Epidermal melanocyte (primary cell): ENCODE data around the gene CARS1.

Experiments used
- DNase-seq: peaks from one replicate; pipeline ENCODE4 v3.0.0; 2011; ENCODE audit warnings: low spot score; ENCODE audit not compliant: insufficient read length

Gene CARS1

DNA sequence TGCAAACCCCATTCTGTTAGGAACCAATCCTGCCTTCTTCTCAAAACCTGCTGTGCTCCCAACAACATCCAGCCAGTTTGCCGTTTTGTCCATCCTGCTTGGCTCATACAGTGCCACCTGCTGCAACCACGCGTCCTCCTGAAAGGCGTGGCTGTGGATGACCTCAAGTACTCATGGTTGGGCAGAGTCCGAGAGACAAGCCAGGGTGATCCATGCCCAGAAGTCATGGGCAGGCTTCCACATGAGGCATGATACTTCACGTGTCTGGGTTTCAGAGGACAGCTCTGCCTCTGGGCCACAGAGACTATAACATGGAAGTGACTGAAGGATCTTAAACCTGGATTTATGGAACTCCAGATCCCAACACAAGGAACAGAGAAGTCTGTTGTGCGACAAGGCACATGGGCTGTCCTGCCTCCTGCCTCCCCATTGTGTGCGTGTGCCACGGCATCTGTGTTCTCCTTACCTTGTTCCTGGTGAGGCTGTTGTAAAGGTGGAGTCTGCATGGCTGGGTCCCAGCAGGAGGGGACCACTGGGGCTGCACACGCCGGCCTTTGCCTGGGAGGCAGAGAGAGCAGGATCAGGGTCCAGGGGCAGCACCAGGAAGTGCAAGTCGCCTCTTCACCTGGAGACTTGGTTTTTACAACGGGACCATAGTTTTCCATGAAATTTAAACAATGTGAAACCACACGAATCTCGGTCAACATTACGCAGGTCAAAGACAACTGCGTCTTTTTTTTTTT is 15.4 kb downstream of the CARS1 start:
- DNase-seq = no peak

DNA sequence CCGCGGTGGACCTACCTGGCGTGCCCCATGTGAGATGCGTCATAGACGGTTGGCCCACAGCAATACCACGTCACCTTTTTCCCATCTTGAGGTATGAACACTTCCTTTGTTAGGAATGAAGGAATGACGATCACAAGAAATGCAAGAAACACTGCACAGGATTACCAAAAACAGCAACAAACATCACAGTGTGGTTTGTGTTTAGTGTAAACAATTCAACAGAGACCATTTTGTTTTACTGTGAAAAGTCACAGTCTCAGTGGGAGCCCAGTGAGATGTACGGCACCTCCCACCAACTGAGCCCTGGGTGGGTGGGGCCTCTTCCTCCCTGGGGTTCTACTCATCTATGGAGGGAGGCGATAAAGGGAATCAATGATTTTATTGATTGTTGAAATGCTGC is 16.3 kb downstream of the CARS1 start:
- no peak for DNase-seq

DNA sequence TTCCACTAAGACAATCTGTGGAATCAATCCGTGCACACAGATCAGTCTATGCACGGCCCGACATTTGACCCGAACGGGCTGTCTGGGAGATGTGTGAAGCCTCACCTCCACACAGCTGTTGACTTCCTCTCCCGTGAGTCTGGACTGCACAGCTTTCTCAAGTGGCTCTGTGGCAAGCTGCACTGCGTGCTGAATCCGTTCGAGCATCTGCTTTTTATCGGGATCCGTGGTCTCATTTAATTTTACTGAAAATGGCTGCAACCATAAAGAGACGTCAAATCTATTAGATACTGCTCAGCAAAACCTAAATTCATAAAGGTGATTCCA is 19.3 kb downstream of the CARS1 start:
- no peak for DNase-seq

DNA sequence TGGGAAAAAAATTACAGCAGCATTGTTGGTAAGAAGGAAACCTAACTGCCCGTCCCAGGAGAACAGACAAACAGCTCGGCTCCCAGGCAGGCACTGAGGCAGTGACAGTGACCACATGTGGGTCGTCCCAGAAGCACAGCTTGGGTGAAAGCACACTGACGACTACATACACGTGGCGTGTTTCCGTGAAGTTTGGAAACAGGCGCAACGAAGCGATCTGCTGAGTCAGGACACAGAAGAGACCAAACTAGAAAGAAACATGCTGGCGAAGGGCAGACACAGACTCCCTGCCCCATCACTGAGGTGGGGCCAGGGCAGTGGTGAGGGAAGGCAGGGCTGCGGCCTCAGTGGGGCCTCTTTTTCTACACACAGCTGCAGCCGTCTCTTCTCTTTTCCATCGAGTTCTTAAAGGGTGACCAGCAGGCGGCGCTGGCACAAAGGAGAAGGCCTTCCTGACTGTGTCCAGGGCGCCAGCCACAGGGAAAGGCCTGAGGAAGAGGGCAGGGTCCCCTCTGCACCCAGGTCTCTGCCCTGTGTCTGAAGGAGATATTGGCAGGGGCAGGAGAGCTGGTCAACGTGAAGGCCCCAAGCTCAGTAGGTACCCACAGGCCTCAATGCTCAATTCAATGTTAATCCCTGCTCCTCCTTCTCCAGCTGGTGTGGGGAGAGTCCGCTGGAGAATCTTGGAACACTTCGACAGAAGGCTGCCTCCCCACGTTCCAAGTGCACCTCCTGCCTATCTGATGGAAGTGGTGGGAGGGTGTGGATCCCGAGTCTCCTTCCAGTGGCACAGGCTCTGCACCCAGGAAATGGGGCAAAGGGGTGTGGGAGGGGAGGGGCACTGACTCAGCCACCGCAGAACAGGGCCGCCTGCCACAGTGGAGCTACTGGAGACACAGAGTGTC is 19.9 kb downstream of the CARS1 start:
- DNase-seq = peak; percentile 85

DNA sequence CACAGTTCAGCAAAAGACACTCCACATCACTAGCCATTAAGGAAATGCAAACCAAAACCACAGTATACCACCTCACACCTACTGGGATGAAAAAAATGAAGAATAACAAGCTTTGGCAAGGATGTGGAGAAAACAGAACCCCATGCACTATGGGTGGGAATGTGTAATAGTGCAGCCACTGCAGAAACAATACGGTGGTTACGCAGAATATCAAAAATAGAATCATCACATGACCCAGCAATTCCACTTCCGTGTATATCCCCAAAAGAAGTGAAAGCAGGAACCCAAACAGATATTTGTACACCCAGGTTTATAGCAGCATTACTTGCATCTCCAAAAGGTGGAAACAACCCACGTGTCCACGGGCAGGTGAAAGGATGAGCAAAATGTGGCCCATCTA is 20.8 kb downstream of the CARS1 start:
- no peak for DNase-seq

DNA sequence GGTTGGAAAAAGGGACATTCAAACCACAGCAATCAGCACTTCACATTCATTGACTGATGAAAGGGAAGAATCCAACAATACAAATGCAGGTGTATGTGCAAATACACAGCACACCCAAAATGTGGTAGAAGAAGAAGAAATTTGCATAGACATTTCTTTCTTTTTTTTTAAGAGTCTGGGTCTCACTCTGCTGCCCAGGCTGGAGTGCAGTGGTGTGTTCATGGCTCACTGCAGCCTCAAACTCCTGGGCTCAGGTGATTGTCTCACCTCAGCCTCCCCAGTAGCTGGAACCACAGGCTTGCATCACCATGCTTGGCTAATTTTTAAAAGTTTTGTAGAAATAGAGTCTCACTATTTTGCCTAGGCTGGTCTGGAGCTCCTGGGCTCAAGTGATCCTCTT is 21.9 kb downstream of the CARS1 start:
- DNase-seq = no peak

DNA sequence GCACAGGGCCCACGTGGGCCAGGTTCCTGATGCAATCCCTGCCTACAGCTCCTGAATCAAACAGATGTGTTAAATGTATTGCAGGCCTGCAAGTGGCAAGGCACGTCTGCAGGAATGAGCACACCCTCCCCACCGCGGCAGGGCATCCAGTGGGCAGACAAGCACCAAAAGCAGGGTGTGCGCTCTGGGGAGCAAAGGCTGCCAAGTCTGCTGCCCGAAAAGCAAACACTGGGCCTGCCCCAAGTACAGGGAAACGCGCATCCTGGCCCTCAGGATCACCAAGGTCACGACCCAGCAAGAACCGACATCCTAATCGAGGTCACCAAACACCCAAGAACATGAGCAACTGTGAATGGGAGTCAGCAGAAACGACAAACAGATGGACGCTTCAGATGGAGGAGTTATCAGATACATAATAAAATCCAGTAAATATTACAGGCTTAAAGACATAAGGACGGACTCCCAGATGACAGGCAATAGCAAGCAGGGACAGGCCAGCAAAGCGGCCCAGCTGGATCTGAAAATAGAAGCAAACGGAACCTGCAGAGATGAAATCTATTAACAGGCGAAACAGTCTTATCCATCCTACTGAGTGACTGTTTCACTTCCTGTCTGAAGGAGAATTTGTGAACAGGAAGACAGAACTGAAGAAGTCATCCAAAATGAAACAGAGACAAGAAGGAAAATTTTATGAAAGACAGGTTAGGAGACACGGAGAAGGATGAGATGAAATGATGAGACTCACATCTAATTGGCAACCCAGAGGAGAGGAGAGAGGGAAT is 26.7 kb downstream of the CARS1 start:
- no peak for DNase-seq

DNA sequence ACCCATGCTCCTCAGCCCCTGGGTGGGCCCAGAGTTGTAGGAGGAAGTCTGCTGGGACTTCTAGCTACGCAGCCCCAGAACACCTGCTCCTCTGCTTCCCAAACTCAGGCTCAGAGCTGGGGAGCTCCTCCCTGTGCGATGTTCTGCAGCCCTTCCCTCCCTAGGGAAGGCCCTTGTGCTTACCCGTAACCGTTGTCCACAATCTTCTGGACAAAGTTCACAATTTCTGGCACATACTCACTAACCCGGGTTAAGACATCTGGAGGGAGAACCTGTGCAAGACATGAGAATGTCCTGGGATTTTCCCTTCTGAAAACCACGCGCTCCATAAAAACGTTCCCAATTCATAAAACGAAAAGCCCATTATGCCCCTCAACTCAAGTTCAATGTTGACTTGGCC is 28.4 kb downstream of the CARS1 start:
- DNase-seq = no peak

DNA sequence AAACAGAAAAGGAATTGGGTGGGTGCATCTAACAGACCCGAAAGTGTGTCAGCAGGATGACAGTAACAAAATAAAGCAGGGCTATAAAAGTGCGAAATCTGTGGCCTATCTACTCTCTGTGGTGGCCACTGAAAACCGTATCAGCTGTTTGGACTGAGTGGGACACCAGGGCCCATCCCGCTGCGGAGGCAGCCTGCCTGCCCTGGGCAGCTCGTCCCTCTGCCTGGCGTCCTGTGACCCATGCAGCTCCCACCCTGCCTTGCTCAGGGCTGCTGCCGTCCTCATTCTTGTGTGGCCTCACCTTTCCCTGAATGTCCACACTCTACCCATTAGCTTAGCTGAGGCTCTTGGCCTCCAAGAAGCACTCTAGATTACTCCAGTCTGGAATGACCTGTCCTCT is 30.4 kb downstream of the CARS1 start:
- no peak for DNase-seq

DNA sequence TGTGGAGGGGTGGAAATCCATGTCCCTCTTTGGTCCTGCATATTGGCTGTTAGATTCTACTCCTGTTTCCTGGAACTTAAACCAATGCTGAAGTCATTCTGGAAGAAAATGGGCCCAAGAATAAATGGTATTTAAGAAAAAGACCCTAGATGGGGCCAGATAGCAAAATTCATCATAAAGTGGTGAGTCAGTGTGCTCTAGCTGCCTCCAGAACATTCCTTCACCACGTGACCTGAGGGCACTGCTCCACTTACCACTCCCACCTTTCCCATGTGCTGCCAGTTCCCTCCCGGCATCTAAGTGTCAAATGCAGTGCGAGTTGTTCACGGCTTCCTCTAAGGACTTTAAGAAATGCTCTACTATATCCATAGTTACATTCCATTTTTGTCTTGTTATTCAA is 34.2 kb downstream of the CARS1 start:
- peak; percentile 40 for DNase-seq

DNA sequence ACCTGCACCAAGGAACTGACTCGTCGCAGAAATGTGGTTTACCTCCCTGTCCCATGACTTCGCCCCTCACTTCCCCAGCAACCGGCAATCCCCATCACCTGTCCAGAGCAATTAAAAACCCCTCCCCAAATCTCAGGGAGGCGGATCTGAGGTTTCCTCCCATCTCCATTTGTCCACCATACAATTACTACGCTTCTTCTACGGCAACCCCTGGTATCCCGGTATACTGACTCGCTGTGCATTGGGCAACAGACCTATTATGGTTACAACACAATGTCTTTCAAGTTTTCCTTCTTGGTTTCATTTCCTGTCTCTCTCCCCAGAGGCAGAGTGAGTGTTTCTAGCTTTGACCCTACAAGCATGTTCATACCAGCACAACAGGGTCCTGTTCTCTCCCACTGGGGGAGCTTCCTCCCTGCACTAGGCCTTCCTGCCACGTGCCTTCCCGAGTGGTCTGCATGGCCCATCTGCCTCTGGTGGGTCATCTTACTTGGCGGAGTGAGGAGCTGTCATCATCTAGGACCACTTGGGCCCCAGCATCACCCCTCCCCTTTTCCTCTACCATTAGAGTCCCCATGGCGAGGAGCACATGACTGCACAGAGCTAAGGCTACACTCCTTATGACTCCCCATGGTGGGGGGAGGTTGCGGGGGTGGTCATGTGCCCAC is 34.8 kb downstream of the CARS1 start:
- no peak for DNase-seq

DNA sequence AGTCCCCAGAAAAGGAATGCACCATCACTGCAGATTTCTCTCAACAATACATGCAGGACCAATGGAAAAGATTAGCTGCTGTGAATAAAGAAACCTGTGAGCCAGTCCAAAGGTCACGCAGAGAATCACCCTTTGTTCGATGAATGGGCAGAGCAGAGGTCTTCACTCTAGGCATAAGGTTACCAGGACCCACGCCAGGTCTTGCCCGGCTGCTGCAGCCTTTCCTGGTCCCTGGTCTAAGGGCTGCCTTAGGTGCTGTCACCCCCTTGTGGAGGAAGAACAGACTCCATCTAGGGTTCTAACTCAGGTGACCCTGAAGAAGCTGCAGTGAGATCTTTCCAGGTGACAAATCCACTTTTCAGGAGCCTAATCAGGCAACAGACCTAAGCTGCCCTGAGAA is 36.1 kb downstream of the CARS1 start:
- no peak for DNase-seq

DNA sequence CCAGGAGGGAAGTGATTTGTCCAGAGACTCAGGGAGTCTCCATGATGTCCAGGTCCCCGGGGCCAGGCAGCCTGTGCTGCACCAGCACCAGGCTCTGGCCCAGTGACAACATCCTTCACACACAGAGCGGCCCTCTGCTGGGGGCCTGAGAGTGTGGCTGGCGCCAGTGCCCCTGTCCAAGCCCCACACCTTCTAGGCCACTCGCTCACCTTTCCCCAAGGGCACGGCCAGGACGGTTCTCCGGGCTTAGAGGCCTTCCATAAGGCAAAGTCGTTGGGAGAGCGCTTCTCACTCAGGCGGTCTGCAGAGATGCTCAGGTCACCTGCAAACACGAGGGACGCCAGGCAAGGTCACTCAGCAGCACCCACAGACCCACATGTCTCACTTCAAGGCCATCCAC is 37.2 kb downstream of the CARS1 start:
- no peak for DNase-seq

DNA sequence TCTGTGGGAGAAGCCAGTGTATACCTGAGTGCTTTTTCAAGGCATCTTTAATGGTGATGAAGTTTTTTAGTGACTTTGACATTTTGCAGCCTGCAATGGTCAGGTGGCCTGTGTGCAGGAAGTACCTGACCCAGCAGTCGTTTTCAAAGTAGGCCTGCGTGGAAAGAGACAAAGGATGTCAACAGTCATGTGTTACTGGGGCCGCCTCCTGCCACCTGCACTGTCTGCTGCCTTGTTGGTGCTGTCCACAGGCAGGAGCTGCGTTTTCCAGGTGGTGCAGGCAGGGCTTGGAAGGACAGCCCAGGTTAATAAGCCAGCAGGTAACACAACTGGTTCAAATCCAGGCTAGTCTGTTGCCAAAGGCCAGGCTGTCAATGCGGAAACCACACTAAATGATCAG is 38.6 kb downstream of the CARS1 start:
- DNase-seq = no peak

DNA sequence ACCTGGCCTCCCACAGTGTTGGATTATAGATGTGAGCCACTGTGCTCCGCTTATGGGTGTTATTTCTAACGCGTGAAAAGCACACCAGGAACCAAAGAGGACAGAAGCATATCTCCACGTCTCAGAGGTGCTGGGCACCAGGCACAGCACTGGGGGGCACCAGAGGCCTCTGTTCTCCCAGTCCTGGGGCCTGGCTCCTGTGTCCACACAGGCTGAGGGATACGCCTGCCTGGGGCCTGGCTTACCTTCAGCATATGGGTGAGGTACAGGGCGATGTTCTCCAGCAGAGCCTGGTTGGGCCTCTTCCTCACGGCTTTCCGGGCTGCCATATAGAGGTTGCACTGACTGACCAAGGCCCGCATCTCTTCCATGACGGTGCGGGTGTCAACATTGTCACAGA is 40.4 kb downstream of the CARS1 start:
- DNase-seq = no peak

DNA sequence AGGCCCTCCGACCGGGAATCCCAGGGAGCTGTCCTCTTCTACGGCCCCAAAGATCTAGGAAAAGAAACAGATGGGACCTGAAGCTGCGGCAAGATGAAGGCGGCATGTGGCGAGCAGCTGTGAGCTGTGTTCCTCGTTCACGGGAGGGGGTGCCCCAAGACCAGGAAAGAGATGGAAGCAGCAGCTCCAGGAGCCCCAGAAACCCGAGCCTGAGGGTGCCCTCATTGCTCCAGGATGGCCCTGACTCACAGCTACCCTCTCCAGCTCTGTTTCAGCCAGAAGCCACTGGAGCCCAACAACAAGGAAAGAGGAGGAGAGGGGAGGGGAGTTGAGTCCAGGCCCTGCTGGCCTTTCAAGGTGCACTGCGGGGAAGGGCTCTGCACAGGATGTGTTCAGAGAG is 41.4 kb downstream of the CARS1 start:
- DNase-seq = no peak

DNA sequence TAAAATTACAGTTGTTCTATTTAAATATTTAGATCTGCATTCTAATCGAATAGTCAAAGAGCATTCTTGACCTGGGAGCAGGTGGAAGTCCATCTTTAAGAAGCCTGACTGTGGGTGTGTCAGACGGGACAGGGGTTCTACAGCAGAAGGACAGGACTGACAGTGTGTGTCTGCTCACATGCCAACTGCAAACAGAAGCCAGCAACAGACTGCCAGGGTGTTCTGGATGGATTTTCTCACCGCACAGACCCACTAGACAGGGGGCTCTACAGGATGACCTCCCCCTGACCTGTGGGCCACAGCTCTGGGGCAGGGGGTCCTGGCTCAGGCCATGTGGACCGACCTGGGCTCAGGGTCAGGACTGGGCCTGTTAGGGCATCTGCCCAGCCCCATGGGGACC is 42.3 kb downstream of the CARS1 start:
- DNase-seq = no peak

DNA sequence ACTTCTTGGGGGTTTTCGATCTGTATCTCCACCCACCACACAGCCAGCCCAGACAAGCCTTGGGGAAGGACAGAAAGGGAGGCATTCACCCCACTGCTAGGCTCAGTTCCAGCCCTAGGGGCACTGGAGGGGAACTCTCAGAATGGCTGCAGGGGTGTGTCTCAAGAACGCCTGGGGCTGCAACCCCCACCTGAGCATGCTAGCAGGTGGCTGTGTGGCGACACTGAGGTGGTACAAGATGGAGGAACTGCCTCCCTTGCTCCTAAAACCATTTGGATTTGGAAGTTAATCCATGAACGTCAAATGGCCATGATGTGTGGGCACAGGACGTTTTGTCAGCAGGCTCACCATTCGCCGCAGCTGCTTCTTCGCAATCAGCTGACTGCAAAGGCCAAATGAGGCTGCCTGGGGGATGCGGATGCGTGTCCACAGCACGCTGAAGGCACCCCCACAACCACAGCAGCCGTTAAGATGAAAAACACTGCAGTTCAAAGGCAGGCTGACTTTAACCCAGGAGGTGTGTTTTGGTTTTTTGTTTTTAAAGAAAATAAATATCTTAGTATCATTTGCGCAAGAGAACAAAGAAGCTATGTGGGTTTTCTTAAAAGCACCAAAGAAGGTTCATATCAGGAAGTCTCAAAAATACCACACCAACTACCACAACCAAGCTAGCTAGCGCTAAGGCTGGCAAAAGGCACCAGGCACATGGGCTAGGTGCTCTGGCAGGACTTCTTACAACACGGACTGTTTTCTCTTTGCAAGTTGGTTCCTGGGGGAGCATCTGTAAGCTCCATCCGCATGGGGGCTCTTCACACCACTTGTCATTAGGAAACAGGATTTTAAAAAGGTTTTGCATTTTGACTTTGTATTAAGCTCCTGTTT is 42.9 kb downstream of the CARS1 start:
- DNase-seq = no peak

DNA sequence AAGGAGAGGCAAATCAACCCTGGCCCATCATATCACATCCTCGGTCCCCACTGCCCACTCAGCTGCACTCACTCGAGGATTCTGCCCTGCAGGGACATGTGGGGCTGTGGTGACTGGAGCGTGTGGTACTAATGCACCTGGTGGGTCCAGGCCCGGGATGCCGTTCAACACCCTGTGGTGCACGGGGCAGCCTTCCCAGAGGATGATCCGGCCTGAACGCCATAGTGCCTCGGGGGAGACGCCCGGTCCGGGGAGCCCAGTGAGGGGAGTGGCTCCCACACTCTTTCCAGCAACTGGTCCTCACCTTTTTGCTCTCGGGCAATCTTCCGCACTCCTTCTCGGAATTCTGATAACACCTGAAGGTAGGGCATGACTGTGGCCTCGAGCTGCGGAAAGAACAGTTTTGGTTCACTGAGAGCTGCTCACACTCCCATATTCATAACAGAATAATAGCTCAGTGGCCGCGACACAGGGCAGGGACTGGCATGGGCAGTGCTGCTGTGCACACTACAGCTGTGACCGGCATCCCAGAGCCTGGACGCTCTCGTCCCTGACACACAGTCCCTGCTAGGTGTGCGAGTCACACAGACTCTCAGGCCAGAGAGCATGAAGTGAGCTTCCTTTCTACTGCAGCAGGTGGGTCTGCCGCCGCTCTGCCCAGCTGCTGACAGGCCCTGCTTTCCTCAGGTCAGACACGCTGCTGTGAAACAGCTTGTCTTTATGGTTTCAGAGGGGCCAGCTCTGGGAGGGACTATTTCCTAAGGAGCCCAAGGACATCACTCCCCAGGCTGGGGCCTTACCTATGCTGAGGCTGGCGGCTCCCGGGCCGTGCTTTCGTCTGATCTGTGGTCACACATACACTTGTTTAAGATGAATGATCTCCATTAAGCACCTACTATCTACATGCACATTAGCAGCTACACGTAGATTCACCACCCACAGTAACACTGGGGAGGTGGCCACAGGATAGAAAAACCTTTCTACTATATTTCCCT is 45.0 kb downstream of the CARS1 start:
- DNase-seq = no peak
